Measurements from ENCODE around the gene SRRM4.

DNA sequence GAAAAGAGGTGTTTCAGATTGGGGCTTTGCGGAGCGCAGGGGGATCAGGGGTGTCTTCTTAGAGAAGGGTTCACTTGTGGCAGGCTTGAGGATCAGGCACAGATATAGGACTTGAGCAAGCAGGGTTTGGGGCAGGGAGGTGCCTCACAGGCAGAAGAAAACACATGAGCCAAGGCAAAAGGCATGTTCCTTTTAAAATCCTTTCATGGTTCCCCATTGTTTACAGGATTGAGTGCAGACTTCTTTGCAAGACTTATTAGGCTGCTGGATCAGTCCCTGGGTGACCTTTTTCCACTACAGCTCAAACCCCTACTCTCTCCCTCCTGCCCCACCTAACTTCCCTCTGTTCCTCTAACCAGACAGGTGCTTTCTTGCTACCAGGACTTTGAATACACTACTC, 217.1 kb downstream of the SRRM4 start:
- TF ChIP-seq PPARA (CRISPR knock-in tag; IDR thresholded peaks at IDR 0.05; ENCODE audit: borderline replicate concordance) (no peak), GLIS3 (CRISPR knock-in tag; IDR thresholded peaks at IDR 0.05) (no peak), ZC3H10 (CRISPR knock-in tag; IDR thresholded peaks at IDR 0.05) (no peak), ZFP3 (CRISPR knock-in tag; IDR thresholded peaks at IDR 0.05) (no peak), OSR1 (CRISPR knock-in tag; IDR thresholded peaks at IDR 0.05) (no peak), TOX (CRISPR knock-in tag; IDR thresholded peaks at IDR 0.05; ENCODE audit: borderline replicate concordance) (no peak), SNAI2 (CRISPR knock-in tag; IDR thresholded peaks at IDR 0.05) (no peak), ZFP30 (CRISPR knock-in tag; IDR thresholded peaks at IDR 0.05) (no peak)
- TF ChIP-seq, protein P1, sequence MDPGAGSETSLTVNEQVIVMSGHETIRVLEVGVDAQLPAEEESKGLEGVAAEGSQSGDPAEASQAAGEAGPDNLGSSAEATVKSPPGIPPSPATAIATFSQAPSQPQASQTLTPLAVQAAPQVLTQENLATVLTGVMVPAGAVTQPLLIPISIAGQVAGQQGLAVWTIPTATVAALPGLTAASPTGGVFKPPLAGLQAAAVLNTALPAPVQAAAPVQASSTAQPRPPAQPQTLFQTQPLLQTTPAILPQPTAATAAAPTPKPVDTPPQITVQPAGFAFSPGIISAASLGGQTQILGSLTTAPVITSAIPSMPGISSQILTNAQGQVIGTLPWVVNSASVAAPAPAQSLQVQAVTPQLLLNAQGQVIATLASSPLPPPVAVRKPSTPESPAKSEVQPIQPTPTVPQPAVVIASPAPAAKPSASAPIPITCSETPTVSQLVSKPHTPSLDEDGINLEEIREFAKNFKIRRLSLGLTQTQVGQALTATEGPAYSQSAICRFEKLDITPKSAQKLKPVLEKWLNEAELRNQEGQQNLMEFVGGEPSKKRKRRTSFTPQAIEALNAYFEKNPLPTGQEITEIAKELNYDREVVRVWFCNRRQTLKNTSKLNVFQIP (CRISPR knock-in tag; IDR thresholded peaks at IDR 0.05; ENCODE audit: borderline replicate concordance, low read depth): no peak

Measured in SK-N-SH treated with all-trans-retinoic acid at 6 μM for 48 hours (cell line).